ENCODE data around the gene PRTN3.

DNA sequence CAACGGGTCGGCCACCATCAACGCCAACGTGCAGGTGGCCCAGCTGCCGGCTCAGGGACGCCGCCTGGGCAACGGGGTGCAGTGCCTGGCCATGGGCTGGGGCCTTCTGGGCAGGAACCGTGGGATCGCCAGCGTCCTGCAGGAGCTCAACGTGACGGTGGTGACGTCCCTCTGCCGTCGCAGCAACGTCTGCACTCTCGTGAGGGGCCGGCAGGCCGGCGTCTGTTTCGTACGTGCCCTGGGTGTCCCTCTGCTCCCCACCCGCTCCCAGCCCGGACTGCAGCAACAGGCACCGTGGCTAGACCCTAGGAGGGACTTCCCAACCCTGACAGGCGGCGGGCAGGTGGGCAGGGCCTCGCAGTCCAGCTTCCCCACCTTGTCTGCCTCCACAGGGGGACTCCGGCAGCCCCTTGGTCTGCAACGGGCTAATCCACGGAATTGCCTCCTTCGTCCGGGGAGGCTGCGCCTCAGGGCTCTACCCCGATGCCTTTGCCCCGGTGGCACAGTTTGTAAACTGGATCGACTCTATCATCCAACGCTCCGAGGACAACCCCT, 14.8 kb downstream of the PRTN3 start:
- no peak for TF ChIP-seq POLR2A (IDR thresholded peaks at IDR 0.05; ENCODE audit: low read length)
- no peak for TF ChIP-seq GATA1 (IDR thresholded peaks at IDR 0.05; ENCODE audit: low read depth, low read length)

All from erythroblast (primary cell).